T follicular helper cell (primary cell): Measurements from ENCODE around the gene FCHO2.
"Not testable (repeated sequence)": the region's sequence is repeated elsewhere in the genome, so short reads cannot be mapped to it uniquely, and the experiment has no call there.

Experiments
- DNase-seq: peaks from one replicate; pipeline ENCODE4 v3.0.0-alpha.2; 2020; ENCODE audit warnings: low read depth

Gene FCHO2

DNA sequence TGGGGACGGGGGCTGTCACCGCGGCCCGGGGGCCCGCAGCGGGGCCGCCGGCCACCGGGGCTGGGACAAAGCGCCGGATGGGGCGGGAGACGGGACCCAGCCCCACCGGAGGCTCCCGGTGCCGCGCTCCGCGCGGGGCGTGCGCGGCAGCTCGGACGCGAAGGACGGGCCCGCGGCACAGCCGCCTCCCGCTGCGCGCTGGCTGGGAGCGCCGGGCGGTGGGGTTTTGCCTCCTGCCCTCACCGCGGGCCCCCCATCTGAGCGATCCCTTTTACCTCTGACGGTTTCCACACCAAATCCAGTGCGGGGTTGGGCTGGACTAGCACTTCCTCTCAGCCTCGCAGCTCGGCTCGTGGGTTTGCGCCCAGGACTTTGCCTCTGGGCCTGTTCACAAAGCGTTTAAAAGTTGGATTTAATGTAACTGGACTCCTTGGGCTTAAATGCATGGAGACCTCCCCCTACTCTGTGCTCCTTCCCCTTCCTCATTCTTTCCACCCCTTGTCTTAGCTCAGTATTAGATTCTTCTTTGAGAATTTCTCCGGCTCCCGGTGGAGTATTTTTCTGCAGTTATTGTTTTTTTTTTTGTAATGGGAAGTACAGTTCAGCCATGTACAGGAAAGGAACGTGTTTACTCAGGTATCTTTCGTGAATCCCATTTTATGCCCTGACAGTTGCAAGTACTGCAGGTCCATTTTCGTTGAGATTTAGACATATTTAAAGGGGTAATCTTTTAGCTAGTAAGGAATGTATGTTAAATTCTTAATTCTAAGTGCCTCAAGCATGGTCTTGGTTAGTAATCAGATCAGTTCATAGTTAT is 691 bp downstream of the FCHO2 start:
- DNase-seq: peak; percentile 1

DNA sequence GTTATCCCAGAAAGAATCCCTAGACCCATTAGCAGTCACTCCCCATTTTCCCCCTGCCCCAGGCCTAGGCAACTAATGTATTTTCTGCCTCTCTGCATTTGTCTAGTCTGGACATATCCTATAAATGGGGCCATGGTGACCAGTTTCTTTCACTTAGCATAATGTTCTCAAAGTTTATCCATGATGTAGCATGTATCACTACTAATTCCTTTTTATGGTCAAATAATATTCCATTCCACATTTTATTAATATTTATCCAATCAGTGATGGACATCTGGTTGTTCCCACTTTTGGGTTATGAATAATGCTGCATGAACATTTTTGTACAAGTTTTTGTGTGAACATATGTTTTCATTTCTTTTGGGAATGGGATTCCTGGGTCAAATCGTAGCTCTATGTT is 1.5 kb downstream of the FCHO2 start:
- DNase-seq: no peak

DNA sequence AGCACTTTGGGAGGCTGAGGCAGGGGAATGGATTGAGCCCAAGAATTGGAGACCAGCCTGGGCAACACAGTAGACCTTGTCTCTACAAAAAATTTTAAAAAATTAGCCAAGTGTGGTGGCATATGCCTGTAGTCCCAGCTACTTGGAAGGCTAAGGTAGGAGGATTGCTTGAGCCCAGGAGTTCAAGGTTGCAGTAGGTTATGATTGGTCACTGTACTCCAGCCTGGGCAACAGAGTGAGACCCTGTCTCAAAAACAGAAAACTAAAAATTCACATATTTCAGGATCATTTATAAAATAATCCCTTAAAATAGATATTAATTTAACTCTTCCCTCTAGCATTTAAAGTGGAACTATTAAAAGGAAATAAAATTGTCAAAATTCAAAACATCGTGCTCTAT is 3.4 kb downstream of the FCHO2 start:
- DNase-seq: no peak

DNA sequence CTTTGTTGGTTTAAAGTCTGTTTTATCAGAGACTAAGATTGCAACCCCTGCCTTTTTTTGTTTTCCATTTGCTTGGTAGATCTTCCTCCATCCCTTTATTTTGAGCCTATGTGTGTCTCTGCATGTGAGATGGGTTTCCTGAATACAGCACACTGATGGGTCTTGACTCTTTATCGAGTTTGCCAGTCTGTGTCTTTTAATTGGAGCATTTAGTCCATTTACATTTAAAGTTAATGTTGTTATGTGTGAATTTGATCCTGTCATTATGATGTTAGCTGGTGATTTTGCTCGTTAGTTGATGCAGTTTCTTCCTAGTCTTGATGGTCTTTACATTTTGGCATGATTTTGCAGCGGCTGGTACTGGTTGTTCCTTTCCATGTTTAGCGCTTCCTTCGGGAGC is 18.6 kb downstream of the FCHO2 start:
- DNase-seq: not testable (repeated sequence)

DNA sequence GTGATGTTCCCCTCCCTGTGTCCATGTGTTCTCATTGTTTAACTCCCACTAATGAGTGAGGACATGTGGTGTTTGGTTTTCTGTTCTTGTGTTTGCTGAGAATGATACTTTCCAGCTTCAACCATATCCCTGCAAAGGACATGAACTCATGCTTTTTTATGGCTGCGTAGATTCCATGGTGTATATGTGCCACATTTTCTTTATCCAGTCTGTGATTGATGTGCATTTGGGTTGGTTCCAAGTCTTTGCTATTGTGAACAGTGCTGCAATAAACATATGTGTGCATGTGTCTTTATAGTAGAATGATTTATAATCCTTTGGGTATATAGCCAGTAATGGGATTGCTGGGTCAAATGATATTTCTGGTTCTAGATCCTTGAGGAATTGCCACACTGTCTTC is 21.0 kb downstream of the FCHO2 start:
- DNase-seq: not testable (repeated sequence)

GRCh38 chr5:72985719-72986118 is 29.9 kb downstream of the FCHO2 start:
- no peak for DNase-seq

- DNase-seq: no peak
Measured at GRCh38 chr5:72988769-72989168, 32.9 kb downstream of the FCHO2 start.

- DNase-seq: no peak
Measured at GRCh38 chr5:72991394-72991793, 35.6 kb downstream of the FCHO2 start.

- no peak for DNase-seq
Measured at GRCh38 chr5:72994578-72994977, 38.7 kb downstream of the FCHO2 start.

- DNase-seq: no peak
Measured at GRCh38 chr5:72996632-72997031, 40.8 kb downstream of the FCHO2 start.

DNA sequence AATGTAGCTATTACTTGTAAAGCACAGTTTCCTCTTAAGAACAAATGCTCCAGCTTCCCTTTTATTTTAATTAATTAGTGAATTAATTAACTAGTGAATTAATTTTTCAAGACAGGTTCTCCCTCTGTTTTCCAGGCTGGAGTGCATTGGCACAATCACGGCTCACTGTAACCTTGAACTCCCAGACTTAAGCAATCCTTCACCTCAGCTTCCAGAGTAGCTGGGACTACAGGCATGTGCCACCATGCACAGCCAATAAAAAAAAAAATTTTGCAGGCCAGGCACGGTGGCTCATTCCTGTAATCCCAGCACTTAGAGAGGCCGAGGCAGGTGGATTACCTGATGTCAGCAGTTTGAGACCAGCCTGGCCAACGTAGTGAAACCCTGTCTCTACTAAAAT is 44.1 kb downstream of the FCHO2 start:
- DNase-seq: no peak

GRCh38 chr5:73005886-73006285 is 50.0 kb downstream of the FCHO2 start:
- no peak for DNase-seq

DNA sequence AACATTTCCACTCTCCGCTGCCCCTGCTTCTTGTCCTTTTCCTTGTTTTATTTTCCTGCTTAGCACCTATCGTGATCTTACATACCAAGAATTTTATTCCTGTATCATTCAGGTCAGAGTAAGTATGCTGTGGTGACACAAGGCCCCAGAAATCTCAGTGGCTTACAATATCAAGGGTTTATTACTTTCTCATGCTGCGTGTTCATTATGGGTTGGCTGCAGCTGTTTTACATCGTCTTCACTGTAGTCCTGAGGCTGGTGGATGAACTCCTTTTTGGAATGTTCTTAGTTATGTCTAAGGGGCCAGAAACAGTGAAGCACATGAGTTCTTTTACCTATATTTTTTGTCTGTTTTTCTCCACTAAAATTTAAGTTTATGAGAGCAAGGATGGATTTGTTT is 51.2 kb downstream of the FCHO2 start:
- DNase-seq: no peak

DNA sequence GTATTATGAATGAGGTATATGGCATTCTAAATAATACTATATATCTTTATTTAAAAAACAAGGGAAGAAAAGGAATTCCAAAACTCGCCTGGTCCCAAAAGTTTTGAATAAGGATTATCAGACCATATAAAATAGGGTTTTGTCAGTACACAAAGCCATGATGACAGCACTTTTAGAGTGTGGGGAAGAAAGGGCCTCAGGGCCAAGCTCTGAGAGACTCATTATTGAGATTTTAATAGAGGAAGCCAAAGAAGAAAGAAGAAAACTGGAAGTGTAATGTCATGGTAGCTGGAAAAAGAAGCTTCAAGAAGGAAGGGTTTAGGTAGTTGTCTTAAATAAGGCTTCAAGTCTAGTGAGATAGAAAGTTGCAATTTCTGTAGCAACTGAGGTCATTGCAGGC is 53.0 kb downstream of the FCHO2 start:
- DNase-seq: no peak

GRCh38 chr5:73011612-73012011 is 55.8 kb downstream of the FCHO2 start:
- not testable (repeated sequence) for DNase-seq

DNA sequence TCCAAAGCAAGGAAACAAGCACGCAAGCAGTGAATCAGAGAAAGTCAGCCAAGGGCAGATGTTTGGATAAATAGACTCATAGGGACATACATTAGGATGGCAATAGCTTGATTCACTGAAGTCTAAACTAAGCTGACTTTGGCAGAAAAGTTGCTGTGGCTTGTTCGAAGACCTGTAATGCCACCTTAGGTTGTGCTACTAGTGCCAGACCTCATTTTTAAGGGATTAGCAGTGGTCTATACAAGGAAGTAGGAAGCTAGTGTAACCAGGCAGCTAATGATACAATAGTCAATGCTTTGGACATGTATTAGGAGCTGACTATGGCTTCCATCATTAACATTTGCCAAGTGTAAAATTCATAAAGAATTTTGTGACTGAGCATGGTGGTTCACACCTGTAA is 63.1 kb downstream of the FCHO2 start:
- DNase-seq: no peak

- no peak for DNase-seq
Measured at GRCh38 chr5:73019766-73020165, 63.9 kb downstream of the FCHO2 start.

DNA sequence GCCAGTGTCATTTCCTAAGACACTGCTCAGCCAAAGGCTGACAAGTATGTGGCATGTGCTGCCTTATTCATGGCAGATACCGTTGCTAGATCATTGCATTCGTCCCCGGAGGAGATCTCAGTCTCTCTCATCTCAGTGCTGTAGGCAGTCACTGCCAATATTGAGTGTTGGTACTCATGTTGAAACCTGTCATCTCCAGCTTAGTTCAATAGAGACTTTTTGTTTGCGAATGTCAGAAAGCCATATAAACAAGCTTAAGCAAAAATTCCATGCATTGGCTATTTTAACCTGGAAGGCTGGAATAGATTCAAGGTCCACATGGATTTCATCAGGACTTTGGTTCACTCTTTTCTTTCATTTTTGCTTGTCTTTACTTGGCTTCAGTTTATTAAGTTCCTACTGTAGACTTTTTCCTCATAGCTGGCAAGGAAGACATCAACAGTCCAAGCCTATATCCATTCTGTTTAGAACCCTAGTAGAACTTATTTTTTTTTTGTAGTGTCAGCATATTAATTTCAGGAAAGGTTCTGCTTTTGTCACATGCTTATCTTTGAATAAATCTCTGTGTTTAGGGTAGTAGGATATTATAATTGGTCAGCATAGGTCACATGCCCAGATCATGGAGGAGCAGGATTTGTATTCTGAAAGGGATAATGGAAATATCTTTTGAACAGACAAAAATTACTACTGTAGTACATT is 66.8 kb downstream of the FCHO2 start:
- no peak for DNase-seq

- DNase-seq: not testable (repeated sequence)
Measured at GRCh38 chr5:73024946-73025544, 69.2 kb downstream of the FCHO2 start.

- no peak for DNase-seq
Measured at GRCh38 chr5:73027361-73027760, 71.5 kb downstream of the FCHO2 start.

DNA sequence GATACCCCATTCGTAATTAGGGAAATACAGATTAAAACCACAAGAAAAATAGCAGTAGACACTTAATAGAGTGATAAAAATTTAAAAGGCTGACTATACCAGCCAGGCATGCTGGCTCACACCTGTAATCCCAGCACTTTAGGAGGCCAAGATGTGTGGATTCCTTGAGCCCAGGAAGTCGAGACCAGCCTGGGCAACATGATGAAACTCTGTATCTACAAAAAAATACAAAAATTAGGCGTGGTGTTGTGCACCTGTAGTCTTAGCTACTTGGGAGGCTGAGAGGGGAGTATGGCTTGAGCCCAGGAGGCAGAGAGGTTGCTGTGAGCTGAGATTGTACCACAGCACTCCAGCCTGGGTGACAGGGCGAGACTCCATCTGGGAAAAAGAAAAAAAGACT is 72.0 kb downstream of the FCHO2 start:
- no peak for DNase-seq

GRCh38 chr5:73028991-73029595 is 73.3 kb downstream of the FCHO2 start:
- no peak for DNase-seq

GRCh38 chr5:73030531-73030930 is 74.7 kb downstream of the FCHO2 start:
- no peak for DNase-seq
